SU-DHL-6 (cell line): ENCODE data around the gene CDC123.

Experiments
- H2AFZ ChIP-seq: fragments of 200-600 bp; sonication (generic); 2 replicates; pipeline ENCODE4 v1.6.1; 2014; ENCODE audit warnings: low read depth, mild to moderate bottlenecking, moderate library complexity, mixed read lengths, antibody characterized with exemption, low read length; ENCODE audit not compliant: severe bottlenecking
- H3F3A ChIP-seq: fragments of 200-600 bp; shearing (Covaris generic); 2 replicates; pipeline ENCODE4 v1.6.0; 2016; ENCODE audit warnings: antibody characterized with exemption, mild to moderate bottlenecking; ENCODE audit not compliant: insufficient read depth
- H3K27ac ChIP-seq: fragments of 200-600 bp; sonication (generic); 2 replicates; pipeline ENCODE4 v1.5.1; 2016; ENCODE audit warnings: low read depth, mild to moderate bottlenecking, low read length, moderate library complexity, mixed read lengths
- H3K27me3 ChIP-seq: fragments of 200-600 bp; sonication (generic), shearing (Covaris generic); 2 replicates; pipeline ENCODE4 v1.6.0; 2014; ENCODE audit warnings: mild to moderate bottlenecking, low read length
- H3K36me3 ChIP-seq: fragments of 200-600 bp; sonication (generic); 2 replicates; pipeline ENCODE4 v1.6.1; 2014; ENCODE audit warnings: mild to moderate bottlenecking, low read length, mixed read lengths
- H3K4me2 ChIP-seq: fragments of 300-600, 200-600 bp; shearing (Covaris generic), sonication (generic); 2 replicates; pipeline ENCODE4 v1.6.0; 2014; ENCODE audit warnings: low read length, low read depth, mild to moderate bottlenecking; ENCODE audit not compliant: poor library complexity, severe bottlenecking
- H3K4me3 ChIP-seq: fragments of 200-600 bp; sonication (generic); 2 replicates; pipeline ENCODE4 v1.5.1; 2014; ENCODE audit warnings: antibody characterized with exemption, low read length, mild to moderate bottlenecking, mixed read lengths; ENCODE audit not compliant: insufficient read depth, poor library complexity, severe bottlenecking
- H3K79me2 ChIP-seq: fragments of 200-600 bp; sonication (generic); 2 replicates; pipeline ENCODE4 v1.6.1; 2014; ENCODE audit warnings: mild to moderate bottlenecking, low read length, moderate library complexity; ENCODE audit not compliant: insufficient read depth
- H3K9ac ChIP-seq: fragments of 200-600 bp; sonication (generic); 2 replicates; pipeline ENCODE4 v1.7.0; 2014; ENCODE audit warnings: mild to moderate bottlenecking, low read length
- H3K9me2 ChIP-seq: fragments of 200-600 bp; sonication (generic); replicated peaks from 2 replicates; pipeline ENCODE4 v1.6.1; 2014; ENCODE audit warnings: low read length; ENCODE audit not compliant: insufficient read depth
- H3K9me3 ChIP-seq: fragments of 200-600 bp; sonication (generic); 2 replicates; pipeline ENCODE4 v1.6.1; 2014; ENCODE audit warnings: low read length, mixed read lengths; ENCODE audit not compliant: insufficient read depth
- H4K20me1 ChIP-seq: fragments of 200-600 bp; sonication (generic); 2 replicates; pipeline ENCODE4 v1.6.1; 2014; ENCODE audit warnings: low read depth, mild to moderate bottlenecking, antibody characterized with exemption, low read length, moderate library complexity, mixed read lengths
- EZH2phosphoT487 ChIP-seq: fragments of 200-600 bp; sonication (generic), shearing (Covaris generic); conservative IDR thresholded peaks from 2 replicates; pipeline ENCODE4 v1.6.1; 2018; ENCODE audit warnings: mild to moderate bottlenecking, antibody characterized with exemption, low read length, moderate library complexity, mixed read lengths
- TF ChIP-seq, protein P1 (sequence below): fragments of 200-600 bp; sonication (generic); IDR thresholded peaks from one replicate; pipeline ENCODE4 v1.5.1; 2017; ENCODE audit warnings: antibody characterized with exemption, mild to moderate bottlenecking, low read length, moderate library complexity; ENCODE audit not compliant: insufficient read depth, poor library complexity, severe bottlenecking

Gene CDC123

DNA sequence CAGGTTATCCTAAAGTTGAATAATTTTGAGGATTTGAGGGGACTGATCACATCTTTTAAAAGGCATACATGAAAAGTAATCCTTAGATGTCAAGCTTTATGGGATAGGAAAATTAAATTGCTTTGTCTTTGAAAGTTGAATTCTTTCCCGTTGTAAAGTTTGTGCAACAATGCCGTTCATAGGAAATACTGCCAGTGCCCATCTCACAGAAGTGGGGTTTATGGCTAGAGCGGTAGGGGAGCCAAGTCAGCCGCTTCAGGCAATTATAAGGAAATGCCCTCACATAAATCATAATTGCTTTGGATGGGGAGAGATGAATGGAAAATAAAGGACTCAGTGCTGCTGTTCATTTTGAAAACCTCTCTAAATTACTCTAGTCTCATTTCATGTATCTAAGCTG, 18.1 kb downstream of the CDC123 start:
- Histone ChIP-seq H2AFZ (no peak overlapping the region), H3K36me3 (peaks cover 41% of the 10 kb centered on the region), H3K27me3 (no peaks in the 10 kb centered on the region), H3K9me3 (no peaks in the 10 kb centered on the region), H3K27ac (no peak overlapping the region), H3F3A (peaks cover 43% of the 10 kb centered on the region), H3K9ac (no peak overlapping the region), H3K79me2 (peaks cover 23% of the 10 kb centered on the region), H3K4me3 (no peak overlapping the region), H4K20me1 (no peaks in the 10 kb centered on the region), H3K4me2 (no peak overlapping the region), H3K9me2 (no peaks in the 10 kb centered on the region)
- no peak for TF ChIP-seq EZH2phosphoT487
- TF ChIP-seq, protein P1, sequence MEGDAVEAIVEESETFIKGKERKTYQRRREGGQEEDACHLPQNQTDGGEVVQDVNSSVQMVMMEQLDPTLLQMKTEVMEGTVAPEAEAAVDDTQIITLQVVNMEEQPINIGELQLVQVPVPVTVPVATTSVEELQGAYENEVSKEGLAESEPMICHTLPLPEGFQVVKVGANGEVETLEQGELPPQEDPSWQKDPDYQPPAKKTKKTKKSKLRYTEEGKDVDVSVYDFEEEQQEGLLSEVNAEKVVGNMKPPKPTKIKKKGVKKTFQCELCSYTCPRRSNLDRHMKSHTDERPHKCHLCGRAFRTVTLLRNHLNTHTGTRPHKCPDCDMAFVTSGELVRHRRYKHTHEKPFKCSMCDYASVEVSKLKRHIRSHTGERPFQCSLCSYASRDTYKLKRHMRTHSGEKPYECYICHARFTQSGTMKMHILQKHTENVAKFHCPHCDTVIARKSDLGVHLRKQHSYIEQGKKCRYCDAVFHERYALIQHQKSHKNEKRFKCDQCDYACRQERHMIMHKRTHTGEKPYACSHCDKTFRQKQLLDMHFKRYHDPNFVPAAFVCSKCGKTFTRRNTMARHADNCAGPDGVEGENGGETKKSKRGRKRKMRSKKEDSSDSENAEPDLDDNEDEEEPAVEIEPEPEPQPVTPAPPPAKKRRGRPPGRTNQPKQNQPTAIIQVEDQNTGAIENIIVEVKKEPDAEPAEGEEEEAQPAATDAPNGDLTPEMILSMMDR: no peak

DNA sequence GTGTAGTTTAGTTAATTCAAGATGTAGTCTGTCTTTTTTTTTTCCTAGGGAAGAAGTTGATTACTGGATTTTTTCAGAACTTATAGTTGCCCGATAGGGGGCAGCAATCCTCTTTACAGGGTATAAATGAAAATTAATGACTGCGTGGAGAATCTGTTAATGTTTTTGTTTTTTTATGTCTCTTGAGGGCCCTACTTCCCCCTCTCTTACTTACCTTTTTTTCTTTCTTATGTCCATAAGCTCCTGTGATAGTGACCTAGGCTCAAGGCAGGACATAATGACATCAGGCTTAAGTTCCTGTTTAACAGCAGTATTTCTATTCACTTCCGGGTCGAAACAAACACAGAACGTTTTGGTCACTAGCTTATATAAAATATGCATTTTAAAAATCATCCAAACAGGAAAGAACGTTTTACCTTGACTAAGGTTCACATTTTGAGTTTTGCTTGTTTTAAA, 18.8 kb downstream of the CDC123 start:
- Histone ChIP-seq H3K27ac (no peak overlapping the region; the same call in 1 of the 2 replicates), H3K9me2 (no peaks in the 10 kb centered on the region), H3K36me3 (peaks cover 38% of the 10 kb centered on the region), H3K79me2 (peaks cover 26% of the 10 kb centered on the region), H3K9me3 (no peaks in the 10 kb centered on the region), H3F3A (peaks cover 41% of the 10 kb centered on the region), H3K9ac (no peak overlapping the region), H3K4me3 (no peak overlapping the region), H3K4me2 (no peak overlapping the region), H3K27me3 (no peaks in the 10 kb centered on the region), H4K20me1 (no peaks in the 10 kb centered on the region), H2AFZ (no peak overlapping the region)
- TF ChIP-seq, protein P1: peak; percentile 66
- TF ChIP-seq EZH2phosphoT487: no peak

DNA sequence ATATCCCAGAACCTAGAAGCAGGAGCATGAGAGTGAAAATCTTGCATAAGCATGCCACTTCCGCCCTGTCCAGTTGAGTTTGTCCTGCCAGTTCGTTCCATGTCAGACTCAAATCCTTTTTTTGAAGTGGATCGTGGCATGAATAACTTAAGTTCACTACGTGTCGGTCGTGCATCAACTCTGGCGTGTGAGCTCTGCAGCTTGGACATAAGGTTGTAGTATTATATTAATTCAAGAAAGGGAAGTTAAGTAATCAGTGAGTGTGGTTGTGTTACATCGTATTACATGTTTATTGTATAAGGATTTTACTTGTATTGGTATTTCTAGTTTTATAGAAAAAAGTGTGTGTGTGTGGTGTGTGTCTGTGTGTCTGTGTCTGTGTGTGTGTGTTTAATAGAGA, 23.0 kb downstream of the CDC123 start:
- TF ChIP-seq EZH2phosphoT487: no peak
- TF ChIP-seq, protein P1: no peak
- Histone ChIP-seq H2AFZ (no peak overlapping the region), H3K79me2 (peaks cover 48% of the 10 kb centered on the region), H3K27ac (no peak overlapping the region), H4K20me1 (no peaks in the 10 kb centered on the region), H3K36me3 (peaks cover 39% of the 10 kb centered on the region), H3K9me2 (no peaks in the 10 kb centered on the region), H3F3A (peaks cover 20% of the 10 kb centered on the region), H3K27me3 (no peaks in the 10 kb centered on the region), H3K9me3 (no peaks in the 10 kb centered on the region), H3K4me3 (no peak overlapping the region), H3K9ac (no peak overlapping the region), H3K4me2 (no peak overlapping the region)
